ENCODE measurements around the gene RHEB. TPM values are rescaled to one million over a fixed set of nuclear protein-coding genes. Genes with fewer than 3 reads are reported as not detected.
A peak's percentile ranks its signal among the peaks of the same experiment; 100 is the strongest.

The RHEB gene
- total and polyA plus RNA-seq, 2 experiments from 2014 or later, result 127 to 157 TPM

DNA sequence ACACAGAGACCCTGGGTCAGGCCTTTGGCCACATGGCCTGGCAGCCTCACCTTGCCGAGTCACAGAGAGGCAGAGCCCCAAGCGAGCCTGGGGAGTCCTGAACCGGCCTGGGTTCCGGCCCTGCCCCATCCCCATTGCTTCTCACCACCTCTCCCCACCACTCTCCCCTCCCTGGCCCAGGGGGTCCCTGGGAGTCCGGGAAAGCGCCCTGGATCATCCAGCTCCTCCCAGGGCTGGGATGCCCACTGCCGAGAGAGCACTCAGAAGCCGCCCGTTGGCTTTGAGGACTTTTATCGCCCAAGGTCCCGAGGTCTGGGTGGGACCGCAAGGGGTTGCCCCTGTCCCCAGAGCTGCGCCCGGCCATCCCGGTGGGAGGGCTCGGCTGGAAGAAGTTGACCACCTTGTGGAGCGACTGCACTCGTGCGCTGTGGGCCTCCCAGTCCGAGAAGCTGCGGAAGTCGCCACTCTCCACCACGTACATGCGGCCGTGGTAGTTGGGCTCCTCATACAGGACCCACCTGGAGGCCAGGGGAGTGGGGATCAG, 87.9 kb downstream of the RHEB start:
- Histone ChIP-seq H3K4me1 (ENCODE audit: low read depth) (peaks cover 27% of the 10 kb centered on the region), H3K4me3 (no peak overlapping the region), H3K27me3 (no peaks in the 10 kb centered on the region), H3K27ac (no peak overlapping the region), H3K9me3 (ENCODE audit: low read depth) (no peaks in the 10 kb centered on the region), H3K36me3 (no peaks in the 10 kb centered on the region)
- DNase-seq (ENCODE audit: low read depth in 1 of 2, low spot score in 1 of 2), result no peak
- TF ChIP-seq, protein P1, sequence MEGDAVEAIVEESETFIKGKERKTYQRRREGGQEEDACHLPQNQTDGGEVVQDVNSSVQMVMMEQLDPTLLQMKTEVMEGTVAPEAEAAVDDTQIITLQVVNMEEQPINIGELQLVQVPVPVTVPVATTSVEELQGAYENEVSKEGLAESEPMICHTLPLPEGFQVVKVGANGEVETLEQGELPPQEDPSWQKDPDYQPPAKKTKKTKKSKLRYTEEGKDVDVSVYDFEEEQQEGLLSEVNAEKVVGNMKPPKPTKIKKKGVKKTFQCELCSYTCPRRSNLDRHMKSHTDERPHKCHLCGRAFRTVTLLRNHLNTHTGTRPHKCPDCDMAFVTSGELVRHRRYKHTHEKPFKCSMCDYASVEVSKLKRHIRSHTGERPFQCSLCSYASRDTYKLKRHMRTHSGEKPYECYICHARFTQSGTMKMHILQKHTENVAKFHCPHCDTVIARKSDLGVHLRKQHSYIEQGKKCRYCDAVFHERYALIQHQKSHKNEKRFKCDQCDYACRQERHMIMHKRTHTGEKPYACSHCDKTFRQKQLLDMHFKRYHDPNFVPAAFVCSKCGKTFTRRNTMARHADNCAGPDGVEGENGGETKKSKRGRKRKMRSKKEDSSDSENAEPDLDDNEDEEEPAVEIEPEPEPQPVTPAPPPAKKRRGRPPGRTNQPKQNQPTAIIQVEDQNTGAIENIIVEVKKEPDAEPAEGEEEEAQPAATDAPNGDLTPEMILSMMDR (IDR thresholded peaks at IDR 0.05; ENCODE audit: low read depth, low read length), result no peak

DNA sequence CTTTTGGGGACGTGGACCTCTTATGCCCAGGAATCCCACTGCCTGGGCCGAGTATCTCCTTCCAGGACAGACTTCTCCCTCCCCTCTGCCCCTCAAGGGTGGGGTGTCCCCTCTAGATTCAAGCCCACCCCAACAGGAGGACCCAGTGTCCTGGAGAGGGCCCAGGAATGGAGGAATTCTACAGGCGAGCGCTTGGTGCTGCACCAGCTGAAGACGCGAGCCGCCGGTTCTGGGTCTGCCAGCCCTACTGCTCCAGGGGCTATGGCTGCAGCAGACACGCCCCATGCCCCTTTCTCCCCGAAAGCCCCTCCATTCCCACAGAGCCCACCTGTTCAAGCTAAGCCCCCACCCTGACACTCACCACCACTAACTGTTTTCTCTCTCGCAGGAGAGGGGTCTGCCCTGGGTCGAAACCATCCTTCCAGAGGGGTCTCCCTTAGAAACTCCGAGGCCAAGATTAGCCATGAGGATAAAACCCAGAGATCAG, 88.4 kb downstream of the RHEB start:
- H3K4me1 ChIP-seq (ENCODE audit: low read depth), result peaks cover 22% of the 10 kb centered on the region
- no peak overlapping the region for H3K4me3 ChIP-seq
- H3K27me3 ChIP-seq, result no peaks in the 10 kb centered on the region
- H3K36me3 ChIP-seq, result no peaks in the 10 kb centered on the region
- H3K9me3 ChIP-seq (ENCODE audit: low read depth), result no peaks in the 10 kb centered on the region
- DNase-seq (ENCODE audit: low read depth in 1 of 2, low spot score in 1 of 2), result no peak
- H3K27ac ChIP-seq, result no peak overlapping the region
- TF ChIP-seq, protein P1 (IDR thresholded peaks at IDR 0.05; ENCODE audit: low read depth, low read length), result no peak

DNA sequence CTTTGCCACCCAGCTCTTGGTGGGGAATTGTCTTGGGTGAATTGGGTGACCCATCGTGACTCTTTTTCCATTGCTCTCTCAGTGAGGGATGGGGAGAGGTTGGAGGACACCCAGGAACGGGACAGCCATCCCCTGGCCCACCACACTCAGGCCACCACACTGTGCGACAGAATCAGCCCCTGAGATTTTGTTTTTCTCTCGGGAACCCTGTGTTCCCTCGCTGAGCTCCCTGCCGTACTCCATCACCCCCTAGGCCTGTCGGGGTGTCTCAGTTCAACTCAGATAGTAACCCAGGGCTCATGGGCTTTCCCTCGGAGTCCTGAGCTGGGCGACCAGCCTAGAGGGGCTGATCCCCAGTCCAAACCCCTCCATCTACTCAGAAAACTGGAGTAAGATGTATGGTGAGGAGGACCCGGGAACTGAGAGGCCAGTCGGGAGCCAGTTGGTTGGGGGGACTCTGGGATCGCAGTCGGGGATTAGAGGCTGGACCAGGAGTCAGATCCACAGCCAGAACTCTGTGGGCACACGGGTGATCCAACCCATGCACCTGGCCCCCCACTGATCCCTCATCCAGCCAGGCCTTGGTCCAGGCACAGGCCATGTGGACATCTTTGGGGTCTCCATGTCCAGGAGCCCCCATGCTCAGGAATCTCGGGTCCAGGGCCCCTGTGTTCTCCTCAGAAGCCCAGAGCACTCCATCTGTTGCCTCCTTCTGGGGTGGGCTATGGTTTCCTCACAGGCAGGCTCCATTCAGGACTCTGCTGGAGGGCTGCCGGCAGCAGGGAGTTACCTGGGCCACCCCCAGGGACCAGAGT, 89.1 kb downstream of the RHEB start:
- Histone ChIP-seq H3K27ac (no peak overlapping the region), H3K27me3 (no peaks in the 10 kb centered on the region), H3K4me3 (no peak overlapping the region), H3K9me3 (ENCODE audit: low read depth) (no peaks in the 10 kb centered on the region), H3K4me1 (ENCODE audit: low read depth) (peaks cover 19% of the 10 kb centered on the region), H3K36me3 (no peaks in the 10 kb centered on the region)
- TF ChIP-seq, protein P1 (IDR thresholded peaks at IDR 0.05; ENCODE audit: low read depth, low read length), result no peak
- DNase-seq (ENCODE audit: low read depth in 1 of 2, low spot score in 1 of 2), result no peak

DNA sequence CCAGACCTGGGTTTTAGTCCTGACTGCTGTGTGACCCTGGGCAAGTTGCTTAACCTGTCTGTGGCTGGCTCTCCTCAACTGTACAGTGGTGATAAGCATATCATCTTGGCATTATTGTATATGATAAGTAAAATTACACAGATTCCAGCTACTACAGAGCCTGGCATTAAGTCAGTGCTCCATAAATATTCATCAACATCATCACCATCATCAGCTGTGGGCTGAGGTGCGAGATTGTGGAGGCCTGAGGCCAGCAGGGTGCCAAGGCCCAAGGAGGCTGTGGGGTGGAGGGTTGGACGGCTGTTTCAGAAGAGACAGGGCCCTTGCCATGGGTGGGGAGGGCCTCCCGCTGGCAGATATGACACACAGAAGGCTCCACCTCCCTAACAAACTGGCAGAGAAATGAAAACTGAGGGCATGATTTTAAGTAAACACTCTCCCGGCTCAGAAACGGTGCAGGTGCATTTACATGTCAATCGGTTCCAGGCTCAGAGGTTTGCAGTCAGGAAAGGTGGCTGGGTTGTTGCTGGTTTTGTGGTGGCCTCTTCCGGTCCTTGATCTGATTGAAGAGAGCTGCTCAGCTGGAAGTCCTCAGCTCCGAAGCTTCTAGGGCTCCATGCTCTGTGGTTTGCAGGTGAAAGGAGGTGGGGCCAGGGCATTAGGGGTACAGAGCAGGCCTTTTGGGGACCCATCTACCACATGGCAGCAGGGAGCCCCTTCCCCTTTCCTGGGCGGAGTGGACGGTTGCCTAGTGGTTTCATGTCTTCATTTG, 89.9 kb downstream of the RHEB start:
- H3K27me3 ChIP-seq, result no peaks in the 10 kb centered on the region
- peaks cover 19% of the 10 kb centered on the region for H3K4me1 ChIP-seq (ENCODE audit: low read depth)
- H3K36me3 ChIP-seq, result no peaks in the 10 kb centered on the region
- no peak overlapping the region for H3K4me3 ChIP-seq
- H3K27ac ChIP-seq, result peak overlapping the region; percentile 95
- DNase-seq (ENCODE audit: low read depth in 1 of 2, low spot score in 1 of 2), result peak in 1 of 2 donors; percentile 45
- H3K9me3 ChIP-seq (ENCODE audit: low read depth), result no peaks in the 10 kb centered on the region
- TF ChIP-seq, protein P1 (IDR thresholded peaks at IDR 0.05; ENCODE audit: low read depth, low read length), result no peak

- Histone ChIP-seq H3K4me1 (ENCODE audit: low read depth) (peaks cover 19% of the 10 kb centered on the region), H3K9me3 (ENCODE audit: low read depth) (no peaks in the 10 kb centered on the region), H3K4me3 (no peak overlapping the region), H3K36me3 (no peaks in the 10 kb centered on the region), H3K27ac (peak overlapping the region; percentile 95), H3K27me3 (no peaks in the 10 kb centered on the region)
- TF ChIP-seq, protein P1 (IDR thresholded peaks at IDR 0.05; ENCODE audit: low read depth, low read length), result no peak
- DNase-seq (ENCODE audit: low read depth in 1 of 2, low spot score in 1 of 2), result no peak
Measured at GRCh38 chr7:151429237-151429559, 90.5 kb downstream of the RHEB start.
